Activated CD4-positive, alpha-beta memory T cell treated with anti-CD3 and anti-CD28 coated beads, Interleukin-2, amount 10 ng/mL, durations not matched to agents 7 days and 5 days (primary cell): ENCODE results near the gene ADAM19. TPM values are rescaled to one million over a fixed set of nuclear protein-coding genes. Genes with fewer than 3 reads are reported as not detected.
A peak's percentile ranks its signal among the peaks of the same experiment; 100 is the strongest.
"Not testable (repeated sequence)": the region's sequence is repeated elsewhere in the genome, so short reads cannot be mapped to it uniquely, and the experiment has no call there.

Experiments used
- CTCF ChIA-PET: fragments of 350-600 bp; sonication (Branson Sonifier 250); formaldehyde crosslinking; loops from one replicate; lab custom pipeline; 2021; ENCODE audit warnings: antibody characterized with exemption, inconsistent platforms; lab: Charles Lee
- POLR2A ChIA-PET: fragments of 350-600 bp; sonication (Branson Sonifier 250); formaldehyde crosslinking; loops from one replicate; lab custom pipeline; 2021; ENCODE audit warnings: antibody characterized with exemption; lab: Charles Lee
- DNase-seq: peaks from one replicate; pipeline ENCODE4 v3.0.0-alpha.2; 2020
- H3K27ac Mint-ChIP-seq: one replicate; pipeline ENCODE4 v1.8.0; 2021; ENCODE audit warnings: mild to moderate bottlenecking, mixed read lengths
- H3K27me3 Mint-ChIP-seq: one replicate; pipeline ENCODE4 v1.8.0; 2021; ENCODE audit warnings: mixed read lengths
- H3K36me3 Mint-ChIP-seq: one replicate; pipeline ENCODE4 v1.8.0; 2021; ENCODE audit warnings: low read depth, mixed read lengths
- H3K4me1 Mint-ChIP-seq: one replicate; pipeline ENCODE4 v1.8.0; 2021; ENCODE audit warnings: mixed read lengths
- H3K4me3 Mint-ChIP-seq: one replicate; pipeline ENCODE4 v1.8.0; 2021; ENCODE audit warnings: mild to moderate bottlenecking, mixed read lengths
- H3K9me3 Mint-ChIP-seq: one replicate; pipeline ENCODE4 v1.8.0; 2021; ENCODE audit warnings: mixed read lengths
- total RNA-seq, 2 experiments: library from RNA; stranded (reverse); gene quantifications; one replicate each; pipeline ENCODE4 v1.2.3, GENCODE V29; 2021

ADAM19 gene
- total RNA-seq, 2 experiments from 2014 or later = 309 to 313 TPM

DNA sequence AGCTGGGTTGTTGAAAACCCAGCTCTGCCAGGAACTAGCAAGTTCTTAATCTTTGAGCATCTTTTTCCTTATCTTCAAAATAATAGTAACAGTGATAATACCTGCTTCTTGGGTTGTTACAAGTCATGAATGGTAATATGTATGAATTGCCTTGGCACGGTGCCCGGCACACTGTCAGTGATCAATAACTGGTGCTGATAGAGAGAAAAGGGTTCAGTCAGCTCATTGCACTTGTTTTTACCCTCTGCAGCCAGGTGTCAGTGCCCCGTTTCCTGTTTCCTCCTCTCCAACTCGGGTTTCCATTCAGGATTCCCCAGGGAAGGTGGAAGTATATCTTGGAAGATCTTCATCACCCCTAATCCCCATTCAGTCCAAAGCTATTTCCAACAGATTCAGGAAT lies 131.4 kb downstream of the ADAM19 start:
- no peaks in the 10 kb centered on the region for H3K36me3 Mint-ChIP-seq
- no peak overlapping the region for H3K4me3 Mint-ChIP-seq
- POLR2A ChIA-PET = no interaction called here
- H3K9me3 Mint-ChIP-seq = no peaks in the 10 kb centered on the region
- CTCF ChIA-PET = interaction anchor here (1.9 kb wide), 1 partner anchor 12 kb away, joined by 7 read pairs; no protein-coding TSS in a partner anchor
- no peak for DNase-seq
- H3K27ac Mint-ChIP-seq = no peak overlapping the region
- H3K4me1 Mint-ChIP-seq = no peaks in the 10 kb centered on the region
- no peaks in the 10 kb centered on the region for H3K27me3 Mint-ChIP-seq

DNA sequence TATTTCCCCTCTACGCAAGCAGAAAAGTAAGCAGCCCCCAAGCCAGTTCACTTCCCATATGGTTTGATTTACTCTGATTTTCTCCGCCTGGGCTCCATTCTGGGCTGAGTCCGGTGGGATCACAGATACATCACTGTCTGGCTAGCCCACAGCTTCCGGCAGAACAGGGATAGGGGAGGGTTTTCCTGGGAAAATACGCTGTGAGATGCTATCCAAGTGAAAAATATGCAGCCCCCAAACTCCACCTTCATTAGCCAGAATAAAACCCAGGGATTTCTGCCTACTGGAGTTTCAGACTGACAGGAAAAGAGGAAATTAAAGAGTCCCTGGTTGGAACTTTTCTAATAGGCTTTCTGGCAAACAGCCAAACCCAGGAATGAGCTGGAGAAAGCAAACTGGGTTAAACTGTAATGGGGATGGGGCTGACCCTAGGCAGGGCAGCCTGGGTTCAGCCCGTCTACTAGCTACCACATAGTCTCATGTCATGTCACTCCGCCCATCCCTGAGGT lies 132.5 kb downstream of the ADAM19 start:
- Mint-ChIP-seq H3K4me1 (no peaks in the 10 kb centered on the region), H3K27me3 (no peaks in the 10 kb centered on the region), H3K4me3 (no peak overlapping the region), H3K9me3 (no peaks in the 10 kb centered on the region), H3K36me3 (no peaks in the 10 kb centered on the region), H3K27ac (no peak overlapping the region)
- CTCF ChIA-PET = interaction anchor here (1.9 kb wide), 1 partner anchor 11 kb away, joined by 7 read pairs; no protein-coding TSS in a partner anchor
- POLR2A ChIA-PET = no interaction called here
- no peak for DNase-seq

DNA sequence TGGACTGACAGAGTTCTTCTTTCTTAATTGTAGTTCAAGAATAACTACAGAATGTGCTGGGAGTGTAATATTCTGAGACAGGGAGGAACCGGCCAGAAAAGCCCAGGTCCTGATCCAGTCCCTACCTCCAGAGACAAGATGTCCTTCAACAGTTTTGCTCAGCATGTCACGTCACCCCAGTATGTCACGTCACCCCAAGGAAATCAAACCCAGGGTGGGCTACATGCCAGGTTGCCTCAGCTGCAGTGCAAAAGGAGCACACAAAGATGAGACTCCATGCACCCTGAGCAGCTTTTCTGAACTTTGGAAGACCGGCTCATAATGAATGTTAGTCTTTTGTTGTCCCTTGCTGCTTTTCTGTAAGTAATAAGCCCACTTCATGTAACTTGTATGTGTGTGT lies 141.5 kb downstream of the ADAM19 start:
- H3K36me3 Mint-ChIP-seq = no peaks in the 10 kb centered on the region
- H3K27me3 Mint-ChIP-seq = peaks cover 3% of the 10 kb centered on the region
- H3K27ac Mint-ChIP-seq = no peak overlapping the region
- POLR2A ChIA-PET = no interaction called here
- H3K9me3 Mint-ChIP-seq = peaks cover 4% of the 10 kb centered on the region
- DNase-seq = no peak
- CTCF ChIA-PET = interaction anchor here (0.8 to 5.6 kb wide), 4 partner anchors 38 to 309 kb away, joined by 3 to 84 read pairs (median 38); partner anchors contain the start of gene LSM11
- H3K4me3 Mint-ChIP-seq = no peak overlapping the region
- peaks cover 7% of the 10 kb centered on the region for H3K4me1 Mint-ChIP-seq

DNA sequence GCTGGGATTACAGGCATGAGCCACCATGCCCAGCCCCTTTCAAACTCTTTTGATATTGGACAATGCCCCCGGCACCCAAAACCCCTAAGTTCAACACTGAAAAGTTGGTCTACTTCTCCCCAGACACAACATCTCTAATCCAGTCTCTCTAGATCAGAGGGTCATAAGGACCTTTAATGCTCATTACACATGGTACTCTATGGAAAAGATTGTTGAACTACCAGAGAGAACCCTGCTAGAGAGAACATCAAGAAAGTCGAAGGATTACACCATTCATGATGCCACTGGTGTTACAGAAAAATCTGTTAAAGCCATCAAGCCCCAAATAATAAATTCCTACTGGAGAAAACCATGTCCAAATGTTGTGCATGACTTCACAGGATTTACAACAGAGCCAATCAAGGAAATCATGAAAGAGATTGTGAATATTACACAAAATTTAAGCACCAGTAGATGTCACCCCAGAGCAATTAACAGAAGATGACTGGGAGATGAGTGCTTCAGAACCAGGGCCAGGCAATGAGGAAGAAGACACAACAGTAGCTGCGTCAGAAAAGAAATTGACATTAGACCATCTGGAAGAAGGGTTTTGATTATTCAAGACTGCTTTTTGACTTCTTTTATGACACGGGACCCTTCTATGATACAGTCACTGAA lies 143.9 kb downstream of the ADAM19 start:
- peaks cover 4% of the 10 kb centered on the region for H3K9me3 Mint-ChIP-seq
- H3K27ac Mint-ChIP-seq = no peak overlapping the region
- ChIA-PET CTCF (interaction anchor here (0.6 to 5.6 kb wide), 29 partner anchors 9 to 337 kb away, joined by 3 to 84 read pairs (median 5); partner anchors contain the start of genes LSM11, NIPAL4 and THG1L), POLR2A (interaction anchor here (1.3 to 2.1 kb wide), 2 partner anchors 286 to 312 kb away, joined by 5 to 10 read pairs; partner anchors contain the start of gene LSM11)
- H3K27me3 Mint-ChIP-seq = peaks cover 13% of the 10 kb centered on the region
- H3K4me3 Mint-ChIP-seq = no peak overlapping the region
- H3K36me3 Mint-ChIP-seq = no peaks in the 10 kb centered on the region
- peak; percentile 26 for DNase-seq
- peaks cover 7% of the 10 kb centered on the region for H3K4me1 Mint-ChIP-seq

DNA sequence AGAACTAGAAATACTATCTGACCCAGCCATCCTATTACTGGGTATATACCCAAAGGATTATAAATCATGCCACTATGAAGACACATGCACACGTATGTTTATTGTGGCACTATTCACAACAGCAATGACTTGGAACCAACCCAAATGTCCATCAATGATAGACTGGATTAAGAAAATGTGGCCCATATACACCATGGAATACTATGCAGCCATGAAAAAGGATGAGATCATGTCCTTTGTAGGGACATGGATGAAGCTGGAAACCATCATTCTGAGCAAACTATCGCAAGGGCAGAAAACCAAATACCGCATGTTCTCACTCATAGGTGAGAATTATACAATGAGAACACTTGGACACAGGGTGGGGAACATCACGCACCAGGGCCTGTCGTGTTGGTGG lies 145.7 kb downstream of the ADAM19 start:
- H3K4me3 Mint-ChIP-seq, H3K9me3 Mint-ChIP-seq, H3K4me1 Mint-ChIP-seq, H3K36me3 Mint-ChIP-seq, DNase-seq, H3K27ac Mint-ChIP-seq, POLR2A ChIA-PET: not testable (repeated sequence)
- CTCF ChIA-PET = interaction anchor here (0.6 to 5.6 kb wide), 4 partner anchors 17 to 320 kb away, joined by 3 to 84 read pairs (median 6); partner anchors contain the start of gene LSM11
- H3K27me3 Mint-ChIP-seq = peaks cover 17% of the 10 kb centered on the region

Other genes with a start within 250 kb of the ADAM19 start
- gene NIPAL4, start 115.6 kb downstream of the ADAM19 start, total RNA-seq = under 1 TPM; 0.05 to 0.10 TPM
- under 1 TPM; 0.18 to 0.33 TPM for gene SOX30, start 76.7 kb upstream of the ADAM19 start, total RNA-seq
- gene C5orf52, start 95.8 kb upstream of the ADAM19 start, total RNA-seq = not detected
- 10 to 100 TPM; 10.6 to 11.4 TPM for gene THG1L, start 155.6 kb upstream of the ADAM19 start, total RNA-seq
- 1 to 10 TPM; 5.4 to 5.8 TPM for gene LSM11, start 167.9 kb upstream of the ADAM19 start, total RNA-seq